GM12878 (cell line): ENCODE results near the gene ROBO1.

ENCODE experiments used
- JUND ChIP-seq: IDR thresholded peaks from 2 replicates; pipeline ENCODE4 v1.6.1; 2012; ENCODE audit warnings: low read depth, mild to moderate bottlenecking, low read length, improper control_type of control experiment, moderate library complexity
- SMAD1 ChIP-seq: fragments of 450-650 bp; IDR thresholded peaks from 2 replicates; pipeline ENCODE4 v1.6.1; 2018; ENCODE audit warnings: mild to moderate bottlenecking, low read depth; ENCODE audit not compliant: partially characterized antibody
- TF ChIP-seq, protein P1 (sequence below): IDR thresholded peaks from 2 replicates; pipeline ENCODE4 v1.6.1; 2011; ENCODE audit warnings: low read depth, low read length, improper control_type of control experiment, borderline replicate concordance

GRCh38 chr3:78834910-78835309, 932.9 kb downstream of the ROBO1 start:
- no peak for TF ChIP-seq JUND
- TF ChIP-seq, protein P1, sequence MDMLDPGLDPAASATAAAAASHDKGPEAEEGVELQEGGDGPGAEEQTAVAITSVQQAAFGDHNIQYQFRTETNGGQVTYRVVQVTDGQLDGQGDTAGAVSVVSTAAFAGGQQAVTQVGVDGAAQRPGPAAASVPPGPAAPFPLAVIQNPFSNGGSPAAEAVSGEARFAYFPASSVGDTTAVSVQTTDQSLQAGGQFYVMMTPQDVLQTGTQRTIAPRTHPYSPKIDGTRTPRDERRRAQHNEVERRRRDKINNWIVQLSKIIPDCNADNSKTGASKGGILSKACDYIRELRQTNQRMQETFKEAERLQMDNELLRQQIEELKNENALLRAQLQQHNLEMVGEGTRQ, result no peak
- no peak for TF ChIP-seq SMAD1
